GM19324 (cell line): ENCODE results near the gene GLP1R.

Experiments used
- ATAC-seq: cut with Tn5 transposase; IDR thresholded peaks from one replicate; pipeline ENCODE4 v1.9.1; 2021; ENCODE audit warnings: mild to moderate bottlenecking, moderate library complexity; ENCODE audit not compliant: unreplicated experiment, low FRiP score

GLP1R gene

GRCh38 chr6:39082310-39082709, 33.7 kb downstream of the GLP1R start:
- no peak for ATAC-seq

- ATAC-seq: no peak
These were observed 34.7 kb downstream of the GLP1R start for GRCh38 chr6:39083231-39083634.

- no peak for ATAC-seq
These were observed 35.9 kb downstream of the GLP1R start for GRCh38 chr6:39084506-39084905.

- no peak for ATAC-seq
These were observed 36.7 kb downstream of the GLP1R start for GRCh38 chr6:39085129-39085797.

GRCh38 chr6:39086294-39086693, 37.7 kb downstream of the GLP1R start:
- peak; percentile 69 for ATAC-seq

- no peak for ATAC-seq
These were observed 38.1 kb downstream of the GLP1R start for GRCh38 chr6:39086711-39087110.

- no peak for ATAC-seq
These were observed 38.6 kb downstream of the GLP1R start for GRCh38 chr6:39087197-39087596.

GRCh38 chr6:39088331-39088730, 39.8 kb downstream of the GLP1R start:
- no peak for ATAC-seq

- no peak for ATAC-seq
These were observed 41.5 kb downstream of the GLP1R start for GRCh38 chr6:39090036-39090435.

- no peak for ATAC-seq
These were observed 42.6 kb downstream of the GLP1R start for GRCh38 chr6:39091220-39091619.

GRCh38 chr6:39092124-39092523, 43.5 kb downstream of the GLP1R start:
- no peak for ATAC-seq

- no peak for ATAC-seq
These were observed 44.6 kb downstream of the GLP1R start for GRCh38 chr6:39093149-39093708.

GRCh38 chr6:39095578-39095977, 47.0 kb downstream of the GLP1R start:
- no peak for ATAC-seq

GRCh38 chr6:39100358-39100757, 51.8 kb downstream of the GLP1R start:
- ATAC-seq: no peak

GRCh38 chr6:39102071-39102820, 53.7 kb downstream of the GLP1R start:
- no peak for ATAC-seq

GRCh38 chr6:39102821-39103136, 54.2 kb downstream of the GLP1R start:
- ATAC-seq: no peak

- ATAC-seq: no peak
These were observed 55.9 kb downstream of the GLP1R start for GRCh38 chr6:39104528-39104927.

- ATAC-seq: no peak
These were observed 58.5 kb downstream of the GLP1R start for GRCh38 chr6:39107034-39107433.

GRCh38 chr6:39107641-39108040, 59.1 kb downstream of the GLP1R start:
- ATAC-seq: no peak

GRCh38 chr6:39108041-39108839, 59.7 kb downstream of the GLP1R start:
- no peak for ATAC-seq

GRCh38 chr6:39111280-39111679, 62.7 kb downstream of the GLP1R start:
- ATAC-seq: no peak
